ENCODE results near the gene NKPD1. TPM values are rescaled to one million over a fixed set of nuclear protein-coding genes. Genes with fewer than 3 reads are reported as not detected.

The NKPD1 gene
- total and polyA plus RNA-seq, 9 of the 15 experiments (the other 6 are each of a cell fraction or from before 2014, with no cell fraction given), result 0.03 to 0.09 (median 0.04) TPM; not detected in 5

DNA sequence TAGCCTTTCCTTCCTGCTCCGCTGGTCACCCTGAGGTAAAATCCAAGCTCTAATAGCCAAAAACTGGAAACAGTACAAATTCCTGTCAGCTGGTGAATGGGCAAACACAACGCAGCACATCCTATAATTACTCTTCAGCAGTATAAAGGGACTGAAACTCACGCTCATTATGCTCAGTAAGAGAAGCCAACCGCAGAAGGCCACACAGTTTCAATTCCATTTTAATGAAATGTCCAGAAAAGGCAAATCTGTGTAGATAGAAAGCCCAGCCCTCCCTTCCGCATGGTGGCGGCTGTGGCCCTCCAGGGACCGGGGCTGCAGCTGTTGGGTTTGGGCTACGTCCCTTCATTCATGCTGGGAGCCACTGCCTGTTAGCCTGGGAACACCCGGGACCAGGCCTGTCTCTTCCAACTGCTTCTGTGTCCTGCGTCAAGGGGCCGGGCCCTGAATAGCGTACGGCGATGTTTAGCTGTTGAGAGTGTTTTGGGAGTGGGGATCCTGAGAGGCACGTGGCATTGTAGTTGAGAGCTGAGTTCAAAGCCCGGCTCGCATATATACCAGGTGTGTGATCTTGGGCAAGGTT is 23.5 kb downstream of the NKPD1 start (continued):
- TF ChIP-seq ZNF12 (CRISPR knock-in tag; IDR thresholded peaks at IDR 0.05), result no peak
- TF ChIP-seq ZNF766 (CRISPR knock-in tag; conservative IDR thresholded peaks at IDR 0.05), result no peak

DNA sequence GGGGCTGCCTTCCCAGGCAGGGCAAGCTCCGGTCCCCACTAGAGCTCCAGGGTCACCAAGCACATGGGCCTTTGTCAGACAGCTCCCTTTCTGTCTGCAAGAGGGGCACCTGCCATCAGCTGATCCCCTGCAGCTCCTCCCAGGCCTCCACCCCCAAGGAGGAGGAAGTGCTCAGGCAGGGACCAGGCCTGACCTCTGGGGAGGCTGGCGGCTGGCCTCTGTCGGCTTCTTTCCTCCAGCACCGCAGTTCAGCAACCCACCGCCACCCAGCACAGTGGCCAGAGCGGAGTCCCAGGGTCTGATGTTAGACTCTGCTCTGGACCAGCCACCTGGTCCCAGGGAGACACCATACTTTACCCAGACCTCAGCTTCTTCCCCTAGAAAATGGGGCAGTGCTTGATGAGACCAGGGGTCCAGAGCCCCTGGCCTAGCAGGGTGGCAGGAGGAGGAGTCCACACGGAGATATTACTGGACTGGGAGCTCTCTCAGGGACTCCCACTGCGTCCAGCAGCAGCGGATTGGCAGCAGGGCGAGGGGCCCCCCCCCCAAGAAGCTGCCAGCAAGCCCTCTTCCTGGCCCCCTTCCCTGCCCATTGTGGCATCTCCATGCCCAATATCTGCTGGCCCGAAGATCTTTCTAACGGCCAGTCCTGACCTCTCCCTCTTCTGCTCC is 24.1 kb downstream of the NKPD1 start:
- Histone ChIP-seq H3K9me1 (ENCODE audit: control insufficient read depth, insufficient read depth, low read length) (no peaks in the 10 kb centered on the region), H3K4me3 (no peak overlapping the region), H2AFZ (ENCODE audit: low read depth, low read length) (no peak overlapping the region), H3K79me2 (ENCODE audit: control insufficient read depth, insufficient read depth, low read length) (peaks cover 19% of the 10 kb centered on the region), H3K27ac (ENCODE audit: extremely low read depth, low read depth, low read length) (no peak overlapping the region), H3K36me3 (ENCODE audit: control insufficient read depth, insufficient read depth, low read length) (peaks cover 28% of the 10 kb centered on the region; the same call in 1 of the 3 replicates), H3K9me3 (replicated peaks; ENCODE audit: control insufficient read depth, insufficient read depth, low read depth, low read length) (no peaks in the 10 kb centered on the region), H3K4me2 (ENCODE audit: insufficient read depth, low read length) (no peak overlapping the region), H4K20me1 (replicated peaks; ENCODE audit: control insufficient read depth, insufficient read depth, low read length) (peaks cover 10% of the 10 kb centered on the region), H3K27me3 (ENCODE audit: control insufficient read depth in 2 of 2, insufficient read depth in 2 of 2, low read length in 2 of 2) (no peaks in the 10 kb centered on the region), H3K4me1 (replicated peaks in 1 of 2; ENCODE audit: control insufficient read depth in 2 of 2, insufficient read depth in 2 of 2, low read length in 2 of 2) (peaks cover 0 to 37% of the 10 kb centered on the region in 2 experiments; a peak in 3 of 5 replicates), H3K9ac (ENCODE audit: insufficient read depth in 1 of 2, low read depth in 2 of 2, low read length in 2 of 2) (peak overlapping the region in 1 of 2 experiments; percentile 85; a peak in 2 of 4 replicates)
- ATAC-seq (peak; percentile 63), DNase-seq (ENCODE audit: extremely low read depth in 1 of 4, low spot score in 3 of 4) (no peak), FAIRE-seq (no peak)
- TF ChIP-seq, protein P1, sequence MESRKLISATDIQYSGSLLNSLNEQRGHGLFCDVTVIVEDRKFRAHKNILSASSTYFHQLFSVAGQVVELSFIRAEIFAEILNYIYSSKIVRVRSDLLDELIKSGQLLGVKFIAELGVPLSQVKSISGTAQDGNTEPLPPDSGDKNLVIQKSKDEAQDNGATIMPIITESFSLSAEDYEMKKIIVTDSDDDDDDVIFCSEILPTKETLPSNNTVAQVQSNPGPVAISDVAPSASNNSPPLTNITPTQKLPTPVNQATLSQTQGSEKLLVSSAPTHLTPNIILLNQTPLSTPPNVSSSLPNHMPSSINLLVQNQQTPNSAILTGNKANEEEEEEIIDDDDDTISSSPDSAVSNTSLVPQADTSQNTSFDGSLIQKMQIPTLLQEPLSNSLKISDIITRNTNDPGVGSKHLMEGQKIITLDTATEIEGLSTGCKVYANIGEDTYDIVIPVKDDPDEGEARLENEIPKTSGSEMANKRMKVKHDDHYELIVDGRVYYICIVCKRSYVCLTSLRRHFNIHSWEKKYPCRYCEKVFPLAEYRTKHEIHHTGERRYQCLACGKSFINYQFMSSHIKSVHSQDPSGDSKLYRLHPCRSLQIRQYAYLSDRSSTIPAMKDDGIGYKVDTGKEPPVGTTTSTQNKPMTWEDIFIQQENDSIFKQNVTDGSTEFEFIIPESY (CRISPR knock-in tag; IDR thresholded peaks at IDR 0.05), result peak; percentile 97
- TF ChIP-seq SPI1 (IDR thresholded peaks at IDR 0.05; ENCODE audit: borderline replicate concordance, low read depth, low read length), result peak; percentile 52; the same call in 1 of the 2 replicates
- no peak for TF ChIP-seq ATF7 (IDR thresholded peaks at IDR 0.05)
- BruUV-seq (replicated peaks), result no TSS peak
- 80% methylated on average over 8 of the region's 12 CpGs for WGBS (ENCODE audit: insufficient coverage, low coverage, missing lambda C conversion rate)
- in situ Hi-C loops (cut with MboI) (no loop called here), intact Hi-C loops (cut with micrococcal nuclease) (no loop called here)
- ChIA-PET POLR2A (no interaction called here), CTCF (ENCODE audit: low intra/inter-chr PET ratio) (no interaction called here)

All from K562 (cell line).